ENCODE results near the gene RUVBL2. TPM values are rescaled to one million over a fixed set of nuclear protein-coding genes. Genes with fewer than 3 reads are reported as not detected.

The RUVBL2 gene
- total RNA-seq, result 100 to 1,000 TPM in 1 of 7 donors, 10 to 100 TPM in 6; 44.8 to 101 (median 56.6) TPM
- polyA plus RNA-seq, result 10 to 100 TPM; 11.4 to 53.1 TPM
- long read RNA-seq, donor 1, transcript RUVBL2-206 (15 exons, 2,009 nt), result major isoform, 305 of 380 reads
- long read RNA-seq, donor 1, partial matches to known transcripts, result 29 of 380 reads
- long read RNA-seq, donor 1, other reads (novel, unspliced or antisense), result 44 of 380 reads
- long read RNA-seq, donor 2, transcript RUVBL2-206 (15 exons, 2,009 nt), result major isoform, 31 of 31 reads
- long read RNA-seq, donor 2, partial matches to known transcripts, result 0 of 31 reads
- long read RNA-seq, donor 2, other reads (novel, unspliced or antisense), result 0 of 31 reads
- long read RNA-seq, donor 3, transcript RUVBL2-206 (15 exons, 2,009 nt), result major isoform, 105 of 161 reads
- long read RNA-seq, donor 3, partial matches to known transcripts, result 51 of 161 reads
- long read RNA-seq, donor 3, other reads (novel, unspliced or antisense), result 5 of 161 reads

GRCh38 chr19:48993175-48994034, at the start of gene RUVBL2, which contains the start of gene GYS1:
Gene RUVBL2, plus strand, starts transcription at chr19:48993887. Its CDS starts 25 bp downstream, at chr19:48993912.
Gene GYS1, minus strand, starts transcription at chr19:48993309. Its CDS starts 197 bp downstream, at chr19:48993112.
- H3K27me3 ChIP-seq, result no peaks in the 10 kb centered on the region
- no peaks in the 10 kb centered on the region for H3K36me3 ChIP-seq
- peak; percentile 99 to 100 (median 99) for DNase-seq
- H3K9me3 ChIP-seq, result no peaks in the 10 kb centered on the region
- peaks cover 16% of the 10 kb centered on the region for H3K4me1 ChIP-seq (ENCODE audit: insufficient read depth)
- WGBS, 3 donors, result 0 to 1% (median 0%) methylated on average over 40 to 56 of the region's 56 CpGs
- peak within 1 kb of the TSS; percentile 83 to 86 for H3K27ac ChIP-seq
- TF ChIP-seq CTCF (IDR thresholded peaks at IDR 0.05) (peak; percentile 95 to 100 (median 100)), POLR2A (IDR thresholded peaks at IDR 0.05) (peak; percentile 90), EP300 (IDR thresholded peaks at IDR 0.05) (peak; percentile 62)
- intact Hi-C loops (cut with DNase I), result no loop called here
- peak within 1 kb of the TSS; percentile 78 for H3K4me3 ChIP-seq

GRCh38 chr19:48945415-48945814, 48.3 kb upstream of the RUVBL2 start:
- intact Hi-C loops (cut with DNase I), result no loop called here
- no peak overlapping the region for H3K4me3 ChIP-seq
- no peaks in the 10 kb centered on the region for H3K27me3 ChIP-seq
- H3K4me1 ChIP-seq (ENCODE audit: insufficient read depth), result no peaks in the 10 kb centered on the region
- no peaks in the 10 kb centered on the region for H3K36me3 ChIP-seq
- WGBS, 3 donors, result 74 to 81% (median 81%) methylated on average over 5 of the region's 5 CpGs
- no peak overlapping the region for H3K27ac ChIP-seq
- H3K9me3 ChIP-seq, result peaks cover 0 to 3% of the 10 kb centered on the region in 2 donors
- no peak for DNase-seq
- no peak for TF ChIP-seq CTCF (IDR thresholded peaks at IDR 0.05)
- no peak for TF ChIP-seq POLR2A (IDR thresholded peaks at IDR 0.05)
- no peak for TF ChIP-seq EP300 (IDR thresholded peaks at IDR 0.05)

DNA sequence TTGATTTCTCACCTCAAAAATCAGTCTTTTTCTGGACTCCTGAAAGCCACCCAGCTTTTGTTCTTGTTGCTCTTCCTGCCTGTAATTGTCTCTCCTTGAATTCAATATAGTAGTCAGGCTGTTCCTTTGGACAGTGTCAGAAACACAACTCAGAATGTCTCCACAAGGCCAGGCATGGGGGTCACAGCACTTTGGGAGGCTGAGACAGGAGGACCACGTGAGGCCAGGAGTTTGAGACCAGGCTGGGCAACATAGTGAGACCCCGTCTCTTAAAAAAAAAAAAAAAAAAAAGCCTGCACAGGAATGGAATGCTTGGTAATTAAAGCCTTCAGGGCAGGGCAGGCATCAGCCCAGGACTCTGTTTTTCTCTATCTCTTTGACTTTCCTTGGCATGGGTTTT, 47.9 kb upstream of the RUVBL2 start:
- no peaks in the 10 kb centered on the region for H3K27me3 ChIP-seq
- no peak for TF ChIP-seq POLR2A (IDR thresholded peaks at IDR 0.05)
- TF ChIP-seq EP300 (IDR thresholded peaks at IDR 0.05), result no peak
- no peak for TF ChIP-seq CTCF (IDR thresholded peaks at IDR 0.05)
- H3K9me3 ChIP-seq, result peaks cover 0 to 3% of the 10 kb centered on the region in 2 donors
- intact Hi-C loops (cut with DNase I), result no loop called here
- H3K4me3 ChIP-seq, result no peak overlapping the region
- no peaks in the 10 kb centered on the region for H3K36me3 ChIP-seq
- no peak for DNase-seq
- WGBS, 3 donors, result 79 to 92% (median 86%) methylated on average over 2 of the region's 2 CpGs
- no peaks in the 10 kb centered on the region for H3K4me1 ChIP-seq (ENCODE audit: insufficient read depth)
- H3K27ac ChIP-seq, result no peak overlapping the region

DNA sequence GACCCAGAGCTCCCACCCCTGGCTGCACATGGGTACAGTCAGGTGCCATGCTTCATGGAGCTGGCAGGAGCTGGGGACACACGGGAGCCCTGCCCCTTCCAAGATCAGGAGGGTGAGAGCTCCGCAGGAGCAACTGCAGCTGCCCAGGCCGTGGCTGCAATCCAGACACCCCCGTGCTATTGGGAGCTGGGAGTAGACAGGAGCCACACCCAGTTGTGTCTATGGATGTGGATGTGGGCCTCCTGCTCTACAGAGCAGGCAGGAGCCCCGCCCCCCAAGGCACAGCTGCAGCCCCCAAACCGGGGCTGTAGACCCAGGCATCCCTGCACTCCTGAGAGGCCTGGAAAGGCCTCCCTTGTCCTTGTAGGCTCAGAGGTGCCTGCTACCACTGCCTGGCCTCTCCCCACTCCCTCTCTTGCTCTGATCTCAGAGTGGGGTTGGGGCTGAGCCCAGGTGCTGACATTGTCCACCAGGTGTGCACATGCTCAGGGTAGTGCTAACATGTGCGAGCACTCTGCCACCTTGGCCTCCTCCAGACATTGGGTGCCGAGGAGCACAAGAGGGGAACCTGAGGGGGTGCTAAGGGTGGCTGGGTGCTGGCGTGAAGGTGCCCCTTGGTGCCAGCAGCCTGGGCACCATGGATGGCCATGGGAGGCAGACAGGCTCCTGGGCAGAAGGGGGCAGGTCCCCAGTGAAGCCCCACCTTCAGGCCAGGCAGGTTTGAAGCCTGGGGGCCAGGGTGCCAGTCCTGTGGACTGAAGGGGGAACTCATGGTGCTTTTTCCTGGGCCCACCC, 47.0 kb upstream of the RUVBL2 start:
- H3K4me1 ChIP-seq (ENCODE audit: insufficient read depth), result no peaks in the 10 kb centered on the region
- intact Hi-C loops (cut with DNase I), result no loop called here
- H3K27me3 ChIP-seq, result no peaks in the 10 kb centered on the region
- H3K9me3 ChIP-seq, result no peaks in the 10 kb centered on the region
- no peak for DNase-seq
- no peaks in the 10 kb centered on the region for H3K36me3 ChIP-seq
- 76 to 80% (median 76%) methylated on average over 8 to 9 of the region's 9 CpGs for WGBS, 3 donors
- TF ChIP-seq POLR2A (IDR thresholded peaks at IDR 0.05) (no peak), EP300 (IDR thresholded peaks at IDR 0.05) (no peak), CTCF (IDR thresholded peaks at IDR 0.05) (no peak)
- H3K4me3 ChIP-seq, result no peak overlapping the region
- H3K27ac ChIP-seq, result no peak overlapping the region
